Endothelial cell of umbilical vein (primary cell): ENCODE measurements around the gene UAP1L1. TPM values are rescaled to one million over a fixed set of nuclear protein-coding genes. Genes with fewer than 3 reads are reported as not detected.
A peak's percentile ranks its signal among the peaks of the same experiment; 100 is the strongest.

Source experiments
- BruUV-seq: library from RNA; stranded (reverse); fragments of 400-500 nt; replicated peaks from 2 replicates; lab custom pipeline; 2021; lab: Mats Ljungman, UMichigan
- CTCF ChIA-PET: fragments of 300-600, 350-600 bp; sonication (Branson Sonifier 250); formaldehyde crosslinking; loops from one replicate; lab custom pipeline; 2021; ENCODE audit warnings: antibody characterized with exemption, inconsistent platforms; lab: Charles Lee
- POLR2A ChIA-PET: fragments of 300-600, 350-600 bp; sonication (Branson Sonifier 250); formaldehyde crosslinking; loops from one replicate; lab custom pipeline; 2021; ENCODE audit warnings: antibody characterized with exemption, inconsistent platforms; lab: Charles Lee
- DNase-seq: peaks from one replicate; pipeline ENCODE4 v3.0.0-alpha.2; 2011; ENCODE audit warnings: low read depth, low spot score
- FAIRE-seq: peaks from 2 replicates; lab custom pipeline; 2011; peaks lifted over from hg19 to GRCh38; lab: Jason Lieb, UNC
- H2AFZ ChIP-seq: 2 replicates; pipeline ENCODE4 v1.6.0; 2012; ENCODE audit warnings: low read depth, low read length, control low read depth, inconsistent platforms
- H3K27ac ChIP-seq: 2 replicates; pipeline ENCODE4 v1.5.1; 2011; ENCODE audit warnings: low read depth, mild to moderate bottlenecking, control low read depth, low read length, moderate library complexity; ENCODE audit not compliant: insufficient read depth
- H3K27me3 ChIP-seq, 2 experiments: 2 replicates each; pipeline versions ENCODE4 v1.6.0 to v1.6.1; 2011; ENCODE audit warnings: low read length in 2 of 2, mixed read lengths in 1 of 2; ENCODE audit not compliant: control insufficient read depth in 2 of 2, insufficient read depth in 2 of 2
- H3K36me3 ChIP-seq, 2 experiments: 2 replicates in 1 of 2; 3 replicates in 1 of 2; pipeline ENCODE4 v1.5.1; 2011; ENCODE audit warnings: low read length in 2 of 2, mild to moderate bottlenecking in 1 of 2, moderate library complexity in 1 of 2; ENCODE audit not compliant: control insufficient read depth in 2 of 2, insufficient read depth in 2 of 2; ENCODE audit errors: extremely low read depth in 1 of 2
- H3K4me1 ChIP-seq: 3 replicates; pipeline ENCODE4 v1.5.1; 2011; ENCODE audit warnings: mild to moderate bottlenecking, low read length; ENCODE audit not compliant: control insufficient read depth, insufficient read depth; ENCODE audit errors: extremely low read depth
- H3K4me2 ChIP-seq: 2 replicates; pipeline ENCODE4 v1.6.1; 2011; ENCODE audit warnings: low read length, control low read depth, mixed read lengths; ENCODE audit not compliant: insufficient read depth
- H3K4me3 ChIP-seq, 3 experiments: fragments of 200-600 bp in 1 of 3; sonication (generic), shearing (Covaris generic) in 1 of 3; replicated peaks in 1 of 3; 2 replicates each; pipeline ENCODE4 v1.5.1; 2011 to 2016; ENCODE audit warnings: control low read depth in 3 of 3, low read length in 3 of 3, mild to moderate bottlenecking in 2 of 3, inconsistent platforms in 1 of 3, low read depth in 1 of 3, moderate library complexity in 1 of 3; ENCODE audit not compliant: insufficient read depth in 1 of 3
- H3K79me2 ChIP-seq: 2 replicates; pipeline ENCODE4 v1.6.0; 2012; ENCODE audit warnings: low read length, inconsistent platforms; ENCODE audit not compliant: control insufficient read depth, insufficient read depth
- H3K9ac ChIP-seq: replicated peaks from 2 replicates; pipeline ENCODE3; 2011; ENCODE audit warnings: low read length, control low read depth; ENCODE audit not compliant: insufficient read depth; ENCODE audit errors: extremely low read depth
- H3K9me1 ChIP-seq: replicated peaks from 3 replicates; pipeline ENCODE4 v1.6.0; 2011; ENCODE audit warnings: mild to moderate bottlenecking, low read length; ENCODE audit not compliant: control insufficient read depth, insufficient read depth; ENCODE audit errors: extremely low read depth
- H3K9me3 ChIP-seq: replicated peaks from 2 replicates; pipeline ENCODE4 v1.5.1; 2012; ENCODE audit warnings: low read length, inconsistent platforms; ENCODE audit not compliant: control insufficient read depth, insufficient read depth
- H4K20me1 ChIP-seq: replicated peaks from 2 replicates; pipeline ENCODE3; 2011; ENCODE audit warnings: mild to moderate bottlenecking, low read length; ENCODE audit not compliant: control insufficient read depth, insufficient read depth; ENCODE audit errors: extremely low read depth
- EZH2 ChIP-seq: IDR thresholded peaks from 2 replicates; pipeline ENCODE4 v1.6.1; 2012; ENCODE audit warnings: borderline replicate concordance, low read depth, mild to moderate bottlenecking, moderate library complexity, low read length, inconsistent platforms; ENCODE audit not compliant: severe bottlenecking
- JUN ChIP-seq: IDR thresholded peaks from 2 replicates; pipeline ENCODE4 v1.6.1; 2011; ENCODE audit warnings: borderline replicate concordance, low read depth; ENCODE audit not compliant: insufficient read length, insufficient read depth
- POLR2A ChIP-seq: IDR thresholded peaks from 2 replicates; pipeline ENCODE4 v1.6.1; 2012; ENCODE audit warnings: low read depth, mild to moderate bottlenecking, control low read depth, low read length
- POLR2AphosphoS5 ChIP-seq: IDR thresholded peaks from 2 replicates; pipeline ENCODE4 v1.6.1; 2012; ENCODE audit warnings: low read depth, mild to moderate bottlenecking, control low read depth, low read length, moderate library complexity; ENCODE audit not compliant: insufficient read depth
- dilution Hi-C: fragments of 300-500 bp; cut with MboI; formaldehyde crosslinking; loops from one replicate; pipeline ENCODE4 v1.15.0; 2019; ENCODE audit warnings: low sequenced_read_pairs; ENCODE audit not compliant: extremely low pct_ligation_motif_present
- intact Hi-C: fragments of 100-400 bp; cut with micrococcal nuclease; formaldehyde crosslinking; loops from one replicate; pipeline ENCODE4 v1.10.0; 2022
- polyA plus RNA-seq, 4 experiments: library from polyadenylated mRNA; depleted of rRNA in 3 of 4; stranded (reverse) in 3 of 4; unstranded in 1 of 4; fragments of >200 nt; gene quantifications; 2 replicates each; pipeline versions ENCODE4 v1.2.1 to v1.2.3, GENCODE V29; 2011 to 2012; ENCODE audit warnings: missing spikeins in 1 of 4
- total RNA-seq: library from RNA; stranded (reverse); gene quantifications from 2 replicates; pipeline ENCODE4 v1.2.3, GENCODE V29; 2021
- TF ChIP-seq, protein P1 (sequence below): IDR thresholded peaks from 2 replicates; pipeline ENCODE4 v1.6.1; 2011; ENCODE audit not compliant: insufficient read depth, insufficient read length
- TF ChIP-seq, protein P2 (sequence below), 2 donors: IDR thresholded peaks; 1 replicate in 1 of 2; 2 replicates in 1 of 2; pipeline ENCODE4 v1.5.1; 2011; ENCODE audit warnings: low read length in 2 of 2, mild to moderate bottlenecking in 2 of 2, moderate library complexity in 2 of 2, control low read depth in 1 of 2, inconsistent platforms in 1 of 2, low read depth in 1 of 2; ENCODE audit not compliant: insufficient read depth in 1 of 2; ENCODE audit errors: extremely low read depth in 1 of 2

The UAP1L1 gene
- total and polyA plus RNA-seq, 2 donors (not counting 3 experiments of a cell fraction or from before 2014, with no cell fraction given), result 26.0 to 41.7 TPM

DNA sequence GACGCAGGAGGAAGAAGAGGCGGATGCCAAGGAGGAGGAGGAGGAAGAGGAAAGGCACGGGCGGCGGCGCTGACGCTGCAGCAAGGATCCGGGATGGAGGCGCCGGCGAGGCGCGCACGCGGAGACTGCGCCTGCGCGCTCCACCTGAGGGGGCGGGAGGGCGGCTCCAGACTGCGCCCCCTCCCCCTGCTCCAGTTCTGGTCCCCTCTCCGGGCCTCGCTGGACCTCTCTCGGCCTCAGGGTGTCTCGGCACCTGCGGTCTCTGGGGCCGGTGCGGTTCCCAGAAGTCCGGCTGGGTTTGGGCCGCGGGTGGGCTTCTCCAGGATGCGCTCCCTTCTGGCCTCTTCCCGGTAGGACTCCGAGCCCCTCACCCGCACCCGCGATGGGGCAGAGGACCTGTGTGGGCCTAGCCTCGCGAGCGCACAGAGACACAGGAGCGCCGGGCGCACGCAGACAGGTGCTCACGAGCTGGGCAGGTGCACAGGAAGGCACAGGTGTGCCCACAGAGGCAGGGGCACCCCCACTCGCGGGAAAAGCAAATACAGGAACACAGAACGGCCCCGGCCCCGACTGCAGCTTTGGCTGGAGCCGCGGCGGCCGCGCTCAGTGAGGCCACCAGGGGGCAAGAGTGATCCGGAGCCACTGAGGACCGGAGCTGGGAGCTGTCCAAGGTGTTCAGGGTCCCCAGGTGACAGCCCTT, 31.1 kb upstream of the UAP1L1 start, which contains the start of gene NPDC1:
Gene NPDC1 (minus strand): TSS at position 90 of the 700 bp plus-strand sequence. CDS start 188 bp downstream, outside the sequence.
- intact Hi-C loops, result loop anchor here (1.0 kb wide), 3 partner anchors 21 to 181 kb away; partner anchors contain the start of genes MAN1B1 and RNF224
- FAIRE-seq (peak; percentile 85), DNase-seq (peak; percentile 79)
- BruUV-seq, result no TSS peak
- peak; percentile 49 for TF ChIP-seq EZH2
- TF ChIP-seq, protein P1, sequence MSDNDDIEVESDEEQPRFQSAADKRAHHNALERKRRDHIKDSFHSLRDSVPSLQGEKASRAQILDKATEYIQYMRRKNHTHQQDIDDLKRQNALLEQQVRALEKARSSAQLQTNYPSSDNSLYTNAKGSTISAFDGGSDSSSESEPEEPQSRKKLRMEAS, result no peak
- TF ChIP-seq JUN, result no peak
- TF ChIP-seq POLR2AphosphoS5, result peak; percentile 29
- TF ChIP-seq POLR2A, result peak; percentile 63
- TF ChIP-seq, protein P2, sequence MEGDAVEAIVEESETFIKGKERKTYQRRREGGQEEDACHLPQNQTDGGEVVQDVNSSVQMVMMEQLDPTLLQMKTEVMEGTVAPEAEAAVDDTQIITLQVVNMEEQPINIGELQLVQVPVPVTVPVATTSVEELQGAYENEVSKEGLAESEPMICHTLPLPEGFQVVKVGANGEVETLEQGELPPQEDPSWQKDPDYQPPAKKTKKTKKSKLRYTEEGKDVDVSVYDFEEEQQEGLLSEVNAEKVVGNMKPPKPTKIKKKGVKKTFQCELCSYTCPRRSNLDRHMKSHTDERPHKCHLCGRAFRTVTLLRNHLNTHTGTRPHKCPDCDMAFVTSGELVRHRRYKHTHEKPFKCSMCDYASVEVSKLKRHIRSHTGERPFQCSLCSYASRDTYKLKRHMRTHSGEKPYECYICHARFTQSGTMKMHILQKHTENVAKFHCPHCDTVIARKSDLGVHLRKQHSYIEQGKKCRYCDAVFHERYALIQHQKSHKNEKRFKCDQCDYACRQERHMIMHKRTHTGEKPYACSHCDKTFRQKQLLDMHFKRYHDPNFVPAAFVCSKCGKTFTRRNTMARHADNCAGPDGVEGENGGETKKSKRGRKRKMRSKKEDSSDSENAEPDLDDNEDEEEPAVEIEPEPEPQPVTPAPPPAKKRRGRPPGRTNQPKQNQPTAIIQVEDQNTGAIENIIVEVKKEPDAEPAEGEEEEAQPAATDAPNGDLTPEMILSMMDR (IDR thresholded peaks at IDR 0.05; ENCODE audit: extremely low read depth in 1 of 2, insufficient read depth in 1 of 2, low read depth in 1 of 2, low read length in 2 of 2), result peak; percentile 94 to 96
- Histone ChIP-seq H3K9ac (peak within 1 kb of the TSS; percentile 36), H3K4me2 (peak within 1 kb of the TSS; percentile 56), H2AFZ (peak within 1 kb of the TSS; percentile 98), H3K27ac (peak within 1 kb of the TSS; percentile 41), H3K79me2 (peaks cover 33% of the 10 kb centered on the region), H3K36me3 (no peaks in the 10 kb centered on the region), H3K27me3 (peaks cover 0 to 3% of the 10 kb centered on the region in 2 experiments), H3K4me3 (peak within 1 kb of the TSS; percentile 44 to 57 (median 54)), H3K4me1 (peaks cover 35% of the 10 kb centered on the region), H3K9me1 (no peaks in the 10 kb centered on the region), H3K9me3 (no peaks in the 10 kb centered on the region), H4K20me1 (no peaks in the 10 kb centered on the region)
- CTCF ChIA-PET, result interaction anchor here (0.7 to 4.9 kb wide), 23 partner anchors 11 to 261 kb away, joined by 3 to 152 read pairs (median 7); partner anchors contain the start of genes CLIC3, CYSRT1, MAN1B1 and RNF224
- POLR2A ChIA-PET, result interaction anchor here (0.6 to 1.2 kb wide), 5 partner anchors 18 to 172 kb away, joined by 3 to 8 read pairs (median 4); partner anchors contain the start of gene MAN1B1
- dilution Hi-C loops, result no loop called here
